VCaP (cell line): ENCODE measurements around the gene KIDINS220.
A peak's percentile ranks its signal among the peaks of the same experiment; 100 is the strongest.

Experiments used
- H3K27ac ChIP-seq: fragments of 450-650 bp; 2 replicates; pipeline ENCODE4 v1.5.1; 2017
- CTCF ChIP-seq: fragments of 450-650 bp; conservative IDR thresholded peaks from 2 replicates; pipeline ENCODE4 v1.5.1; 2017; ENCODE audit warnings: mild to moderate bottlenecking, moderate library complexity

Gene KIDINS220

DNA sequence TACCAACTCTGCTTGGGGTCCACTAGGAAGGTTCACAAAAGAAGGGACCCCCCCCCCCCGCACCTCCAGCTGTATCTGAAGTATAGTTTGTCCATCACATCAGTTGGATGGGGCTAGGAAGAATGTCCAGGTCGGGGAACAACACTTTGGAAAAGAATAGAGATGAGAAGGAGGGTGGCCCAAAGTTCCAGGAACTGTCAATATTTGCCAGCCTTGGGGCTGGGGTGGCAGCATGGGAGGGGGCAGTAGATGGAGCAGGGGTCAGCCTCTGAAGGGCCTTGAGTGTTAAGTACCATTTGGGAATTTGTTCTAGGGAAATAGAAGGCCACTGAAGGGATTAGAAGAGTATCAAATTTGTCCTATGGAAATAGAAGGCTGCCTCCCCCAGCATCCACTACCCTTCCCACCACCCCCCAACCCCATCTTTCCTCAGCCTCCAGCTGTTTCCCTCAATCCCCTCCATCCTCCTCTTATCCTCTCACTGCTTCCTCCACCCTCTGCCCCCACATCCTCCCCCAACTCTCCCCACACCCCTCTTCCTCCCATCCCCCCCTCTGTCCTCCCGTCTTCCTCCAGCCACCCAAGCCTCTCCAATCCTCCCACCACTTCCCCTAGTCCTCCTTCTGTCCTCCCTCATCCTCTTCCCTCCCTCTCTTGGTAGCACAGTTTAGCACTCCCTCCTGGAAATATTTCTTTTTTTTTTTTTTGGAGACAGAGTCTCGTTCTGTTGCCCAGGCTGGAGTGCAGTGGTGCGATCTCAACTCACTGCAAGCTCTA, 2.0 kb upstream of the KIDINS220 start:
- no peak for TF ChIP-seq CTCF
- no peak overlapping the region for H3K27ac ChIP-seq

DNA sequence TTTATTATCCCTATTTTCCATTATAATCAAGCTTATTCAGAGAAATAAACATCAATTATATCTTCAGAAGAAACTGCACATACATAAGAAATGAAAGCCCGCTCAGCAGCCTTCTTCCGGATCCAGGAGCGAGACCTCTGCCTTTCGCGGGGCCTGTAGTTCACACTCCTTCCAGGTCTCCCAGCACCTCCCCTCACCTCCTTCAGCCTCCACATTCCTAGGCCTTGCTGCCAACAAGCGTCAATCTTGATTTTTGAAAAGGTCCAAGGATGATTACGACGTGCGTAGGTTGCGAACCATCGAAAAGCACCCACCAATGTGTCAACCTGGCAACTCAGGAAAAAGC, 355 bp upstream of the KIDINS220 start:
- TF ChIP-seq CTCF = no peak
- H3K27ac ChIP-seq = peak overlapping the region; percentile 72

GRCh38 chr2:8835279-8835678, 2.1 kb downstream of the KIDINS220 start:
- TF ChIP-seq CTCF = no peak
- H3K27ac ChIP-seq = no peak overlapping the region

- H3K27ac ChIP-seq = no peak overlapping the region
- no peak for TF ChIP-seq CTCF
Observed at GRCh38 chr2:8833853-8834252, 3.6 kb downstream of the KIDINS220 start.

DNA sequence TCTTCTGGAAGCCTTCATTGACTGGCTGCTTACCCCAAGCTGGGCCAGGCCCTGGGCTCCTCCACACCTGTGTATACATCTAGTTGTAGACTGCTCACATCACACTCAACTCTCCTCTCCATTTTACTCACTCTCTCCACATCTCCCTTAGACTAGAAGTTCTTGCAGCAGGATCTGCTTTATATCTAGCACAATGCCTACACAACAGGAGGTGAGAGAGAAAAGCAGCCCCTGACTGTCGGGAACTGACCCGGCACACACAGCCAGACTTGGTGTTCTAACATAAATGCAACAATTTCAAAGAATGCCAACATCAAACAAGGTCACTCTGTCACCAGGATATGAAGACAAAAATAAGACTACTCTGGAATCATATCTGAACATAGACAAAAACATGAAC, 5.9 kb downstream of the KIDINS220 start:
- H3K27ac ChIP-seq = no peak overlapping the region
- TF ChIP-seq CTCF = no peak

GRCh38 chr2:8827729-8828128, 9.7 kb downstream of the KIDINS220 start:
- no peak overlapping the region for H3K27ac ChIP-seq
- no peak for TF ChIP-seq CTCF

DNA sequence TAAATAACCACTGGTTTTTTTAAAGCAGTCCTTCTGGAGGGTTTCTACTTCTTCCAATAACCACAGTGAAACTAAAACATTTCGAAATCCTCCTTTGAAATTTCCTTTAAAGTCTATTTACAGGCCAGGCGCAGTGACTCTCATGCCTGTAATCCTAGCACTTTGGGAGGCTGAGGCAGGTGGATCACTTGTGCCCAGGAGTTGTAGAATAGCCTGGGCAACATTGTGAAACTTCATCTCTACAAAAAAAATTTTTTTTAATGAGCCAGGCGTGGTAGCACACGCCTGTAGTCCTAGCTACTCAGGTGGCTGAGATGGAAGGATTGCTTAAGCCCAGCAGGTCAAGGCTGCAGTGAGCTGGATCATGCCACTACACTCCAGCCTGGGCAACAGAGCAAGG, 15.2 kb downstream of the KIDINS220 start:
- H3K27ac ChIP-seq = no peak overlapping the region
- no peak for TF ChIP-seq CTCF
